HG02588 (cell line): ENCODE data around the gene ITGA4.
A peak's percentile ranks its signal among the peaks of the same experiment; 100 is the strongest.
"Not testable (repeated sequence)": the region's sequence is repeated elsewhere in the genome, so short reads cannot be mapped to it uniquely, and the experiment has no call there.

Source experiments
- ATAC-seq: cut with Tn5 transposase; IDR thresholded peaks from one replicate; pipeline ENCODE4 v1.9.1; 2021; ENCODE audit warnings: mild to moderate bottlenecking, moderate library complexity; ENCODE audit not compliant: unreplicated experiment

The ITGA4 gene

DNA sequence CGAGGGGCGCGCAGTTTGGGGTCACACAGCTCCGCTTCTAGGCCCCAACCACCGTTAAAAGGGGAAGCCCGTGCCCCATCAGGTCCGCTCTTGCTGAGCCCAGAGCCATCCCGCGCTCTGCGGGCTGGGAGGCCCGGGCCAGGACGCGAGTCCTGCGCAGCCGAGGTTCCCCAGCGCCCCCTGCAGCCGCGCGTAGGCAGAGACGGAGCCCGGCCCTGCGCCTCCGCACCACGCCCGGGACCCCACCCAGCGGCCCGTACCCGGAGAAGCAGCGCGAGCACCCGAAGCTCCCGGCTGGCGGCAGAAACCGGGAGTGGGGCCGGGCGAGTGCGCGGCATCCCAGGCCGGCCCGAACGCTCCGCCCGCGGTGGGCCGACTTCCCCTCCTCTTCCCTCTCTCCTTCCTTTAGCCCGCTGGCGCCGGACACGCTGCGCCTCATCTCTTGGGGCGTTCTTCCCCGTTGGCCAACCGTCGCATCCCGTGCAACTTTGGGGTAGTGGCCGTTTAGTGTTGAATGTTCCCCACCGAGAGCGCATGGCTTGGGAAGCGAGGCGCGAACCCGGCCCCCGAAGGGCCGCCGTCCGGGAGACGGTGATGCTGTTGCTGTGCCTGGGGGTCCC is at the start of gene ITGA4:
Gene ITGA4 (plus strand): TSS at position 266 of the 620 bp plus-strand sequence. CDS start 269 bp downstream, at position 535.
- peak; percentile 74 for ATAC-seq

DNA sequence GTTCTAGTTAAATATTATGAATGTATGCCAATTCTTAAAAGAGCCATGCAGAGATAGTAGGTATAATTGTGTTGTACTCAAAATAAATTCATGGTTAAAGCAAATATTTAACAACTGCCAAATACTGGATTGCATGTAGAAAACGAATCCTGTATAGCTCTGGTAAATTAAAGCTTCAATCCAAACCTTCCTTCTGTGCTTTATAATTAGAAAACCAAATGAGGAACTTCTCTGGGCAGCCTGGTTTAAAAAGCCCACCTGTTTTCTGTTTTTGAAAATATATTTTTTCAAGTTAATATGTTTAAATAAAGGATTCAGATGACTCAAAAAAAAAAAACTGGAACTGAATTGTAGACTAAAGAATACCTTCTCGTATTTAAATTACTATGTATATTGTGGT is 48.3 kb upstream of the ITGA4 start:
- no peak for ATAC-seq

DNA sequence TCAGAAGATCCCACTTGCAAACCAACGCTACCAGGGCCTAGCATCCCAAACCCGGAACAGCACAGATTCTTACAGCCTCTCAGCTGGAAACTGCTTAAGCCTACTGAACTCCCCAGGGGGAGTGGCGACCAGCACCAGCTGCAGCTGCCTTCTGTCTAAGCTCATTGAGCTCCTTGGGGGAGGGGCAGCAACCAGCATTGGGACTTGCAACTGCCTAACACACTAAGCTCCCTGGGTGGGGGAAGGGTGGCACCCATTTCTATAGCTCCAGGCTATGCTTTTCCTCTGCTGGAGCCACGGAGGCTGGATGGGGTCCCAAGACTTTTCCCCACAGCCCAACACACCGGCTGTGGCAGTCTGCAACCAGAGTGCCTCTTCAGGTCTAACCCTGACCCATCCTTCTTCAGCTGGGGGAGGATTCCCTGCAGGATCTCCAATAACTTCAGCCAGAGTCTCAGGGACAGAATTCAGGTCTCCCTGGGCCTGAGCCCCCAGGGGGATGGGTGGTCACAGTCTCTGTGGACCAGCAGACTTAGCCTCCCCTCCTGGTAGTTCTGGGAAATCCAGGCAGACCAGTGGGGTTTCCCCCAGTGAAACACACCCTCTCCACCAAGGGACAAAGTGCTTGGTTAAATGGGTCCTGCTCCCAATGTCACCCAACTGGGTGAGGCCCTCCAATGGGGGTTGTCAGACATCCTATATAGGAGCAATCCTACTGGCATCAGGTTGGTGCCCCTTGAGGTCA is 45.9 kb upstream of the ITGA4 start:
- peak; percentile 97 for ATAC-seq

DNA sequence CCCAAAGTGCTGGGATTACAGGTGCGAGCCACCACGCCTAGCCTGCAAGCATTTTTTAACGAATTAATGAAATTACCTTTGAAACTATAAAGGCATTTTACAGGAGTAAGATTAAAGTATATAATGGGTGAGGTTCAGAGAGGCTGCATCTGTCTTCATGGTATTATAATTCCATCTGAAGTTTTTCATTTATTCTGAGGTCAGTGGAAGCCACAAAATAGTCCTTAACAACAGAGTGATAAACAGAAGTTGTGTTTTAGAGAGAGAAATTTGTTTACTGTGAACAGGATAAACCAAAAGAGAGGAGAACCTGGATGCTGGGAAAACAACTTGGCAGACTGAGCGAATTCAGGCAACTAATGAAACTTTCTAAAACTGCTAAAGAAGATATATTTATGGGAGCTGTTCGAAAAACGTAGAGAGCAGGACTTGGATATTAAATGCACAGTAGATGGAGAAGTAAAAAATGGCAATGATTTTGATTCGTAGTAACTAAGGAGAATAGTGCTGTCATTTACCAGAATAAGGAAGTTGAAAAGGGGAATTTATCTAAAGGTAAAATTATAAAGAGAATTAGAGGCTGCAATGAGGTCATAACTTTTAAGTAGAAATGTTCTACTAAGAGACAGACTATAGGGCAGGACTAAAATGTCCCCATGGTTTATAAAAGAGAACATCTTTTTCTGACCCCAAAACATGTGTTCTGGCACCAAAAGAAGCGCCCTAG is 37.9 kb upstream of the ITGA4 start:
- no peak for ATAC-seq

DNA sequence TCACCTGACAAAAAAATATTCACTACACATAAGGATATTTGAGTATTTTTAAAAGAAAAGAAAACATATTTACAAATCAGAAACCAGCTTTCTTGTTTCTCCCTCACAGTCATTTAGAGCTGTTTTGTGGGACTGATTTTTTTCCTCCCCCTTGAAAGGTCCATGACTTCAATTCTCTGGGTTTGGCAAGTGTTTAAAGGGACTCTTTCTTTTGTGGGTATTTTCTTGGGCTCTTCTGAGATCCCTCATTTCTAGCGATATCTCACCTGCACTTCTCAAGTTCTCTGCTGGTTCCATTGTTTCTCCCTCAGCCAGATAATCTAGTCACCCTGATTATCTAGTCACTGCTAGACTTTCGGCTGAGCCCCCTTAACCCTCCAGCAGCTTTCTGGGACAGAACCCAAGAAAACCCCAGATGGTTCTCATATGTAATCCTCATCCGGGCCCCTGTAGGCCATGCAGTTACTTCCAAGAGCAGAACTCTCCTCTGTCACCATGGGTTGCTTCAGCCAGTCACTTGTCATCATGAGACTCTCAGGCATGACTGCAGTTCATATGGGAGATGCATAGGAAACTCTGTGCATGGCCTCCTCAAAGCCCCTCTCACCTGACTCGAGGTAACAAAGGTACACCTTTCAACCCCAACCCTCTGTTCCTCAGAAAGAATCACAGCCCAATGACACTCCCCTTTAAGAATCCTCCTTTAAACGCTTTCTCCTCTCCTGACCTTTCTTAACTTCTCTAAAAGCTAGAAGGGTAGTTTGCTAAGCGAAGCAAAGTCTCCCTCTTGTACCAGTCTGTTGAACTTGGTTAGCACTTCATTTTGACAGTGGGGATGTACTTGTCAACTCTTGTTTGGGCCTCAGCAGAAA is 36.7 kb upstream of the ITGA4 start:
- ATAC-seq, result no peak

DNA sequence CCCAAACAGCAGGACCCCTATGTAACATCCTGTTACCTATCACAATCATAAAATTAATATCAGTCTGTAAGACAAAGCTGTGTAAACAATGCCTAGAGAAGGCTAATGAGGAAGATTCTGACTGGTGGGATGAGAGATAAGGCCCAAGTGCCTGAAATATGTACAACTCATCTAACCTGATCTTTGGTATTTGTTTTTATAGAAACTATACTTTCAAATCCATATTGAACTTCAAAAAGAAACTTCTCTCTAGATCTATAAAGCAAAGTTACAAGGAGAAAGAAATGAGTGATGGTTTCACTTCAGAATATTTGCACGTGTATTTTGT is 36.1 kb upstream of the ITGA4 start:
- no peak for ATAC-seq

DNA sequence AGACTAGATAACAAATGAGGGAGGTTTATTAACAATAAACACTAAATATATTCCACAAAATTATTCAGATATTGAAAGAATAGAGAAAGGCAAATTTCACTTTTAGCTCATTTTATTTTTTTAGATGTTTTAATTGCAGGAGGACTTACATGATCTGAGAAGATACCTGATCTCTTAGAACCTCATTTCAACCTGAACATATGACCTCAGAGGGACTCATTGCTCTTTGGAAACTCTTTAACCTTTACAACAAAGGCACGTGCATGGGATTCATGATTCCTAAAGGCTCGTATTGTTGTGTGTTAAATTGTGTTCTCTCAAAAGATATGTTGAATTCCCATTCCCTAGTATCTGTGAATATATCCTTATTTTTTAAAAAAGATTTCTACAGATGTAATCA is 35.7 kb upstream of the ITGA4 start:
- ATAC-seq, result no peak

DNA sequence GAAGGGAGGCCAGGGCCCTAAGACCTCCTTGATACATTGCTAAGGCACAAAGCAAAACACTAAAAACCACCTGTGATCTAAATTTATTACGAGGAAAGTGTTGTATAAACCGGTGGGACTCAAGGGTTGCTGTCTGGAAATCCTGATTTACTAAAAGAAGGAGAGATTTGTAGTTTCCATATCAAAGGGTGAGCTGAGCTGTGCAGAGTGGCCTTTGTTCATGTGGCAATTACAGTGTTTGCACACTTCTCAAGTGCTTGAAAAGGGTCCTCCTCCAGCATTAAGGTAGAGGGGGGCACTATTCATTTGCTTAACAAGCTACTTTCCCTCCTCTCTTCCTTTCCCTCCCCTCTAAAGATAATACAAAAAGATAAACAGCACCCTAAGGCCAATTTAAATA is 30.5 kb upstream of the ITGA4 start:
- ATAC-seq, result no peak

DNA sequence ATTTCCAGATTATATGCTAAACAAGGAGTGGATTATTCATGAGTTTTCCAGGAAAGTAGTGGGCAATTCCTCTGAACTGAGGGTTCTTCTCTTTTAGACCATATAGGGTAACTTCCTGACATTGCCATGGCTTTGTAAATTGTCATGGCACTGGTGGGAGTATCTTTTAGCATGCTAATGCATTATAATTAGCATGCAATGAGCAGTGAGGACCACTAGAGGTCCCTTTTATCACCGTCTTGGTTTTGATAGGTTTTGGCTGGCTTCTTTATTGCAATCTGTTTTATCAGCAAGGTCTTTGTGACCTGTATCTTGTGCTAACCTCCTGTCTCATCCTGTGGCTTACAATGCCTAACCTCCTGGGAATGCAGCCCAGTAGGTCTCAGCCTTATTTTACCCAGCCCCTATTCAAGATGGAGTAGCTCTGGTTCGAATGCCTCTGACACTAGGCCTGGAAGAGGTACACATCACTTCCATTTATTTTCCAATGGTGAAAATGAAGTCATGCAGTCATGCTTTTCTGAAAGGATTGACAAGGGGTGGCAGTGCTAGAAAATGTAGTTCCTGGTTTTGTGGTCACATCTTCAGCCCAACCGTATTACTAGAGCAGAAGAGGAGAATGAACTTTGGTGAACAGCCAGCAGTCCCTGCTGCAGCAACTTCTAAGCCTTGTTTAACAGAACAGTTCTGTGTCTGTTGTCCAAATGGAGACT is 26.6 kb upstream of the ITGA4 start:
- ATAC-seq, result no peak

DNA sequence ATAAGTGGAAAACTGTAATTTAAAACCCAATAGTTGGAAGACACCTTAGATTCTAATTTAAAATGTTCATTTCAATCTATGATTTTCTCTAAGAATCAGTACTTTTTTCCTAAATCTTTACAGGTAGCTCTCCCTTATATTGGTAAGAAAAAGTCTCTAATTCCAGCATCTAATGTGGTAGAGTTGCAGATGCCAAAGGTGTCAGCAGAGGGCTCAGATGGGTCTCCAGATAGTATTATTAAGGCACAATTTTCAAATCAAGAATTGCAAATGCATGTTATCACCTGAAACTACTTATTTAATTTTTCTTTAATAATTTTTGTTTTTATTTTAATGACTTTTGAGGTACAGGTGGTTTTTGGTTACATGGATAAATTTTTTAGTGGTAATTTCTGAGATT is 25.5 kb upstream of the ITGA4 start:
- ATAC-seq, result no peak

DNA sequence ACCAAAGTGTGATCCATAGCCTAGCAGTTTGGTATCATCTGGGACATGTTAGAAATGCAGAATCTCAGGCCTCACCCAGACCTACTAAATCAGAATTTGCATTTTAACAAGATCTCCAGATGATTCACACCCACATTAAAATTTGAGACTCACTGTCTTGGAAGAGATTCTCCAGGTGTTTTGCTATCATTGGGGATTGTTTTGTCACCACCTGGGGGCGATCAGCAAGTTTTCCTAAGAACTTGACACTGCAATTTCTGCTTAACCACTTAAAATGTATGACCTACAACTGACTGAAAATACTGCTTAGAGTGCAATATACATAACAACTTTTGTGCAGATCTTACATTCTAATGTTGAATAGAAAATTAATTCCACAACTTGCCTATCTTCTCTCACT is 18.9 kb upstream of the ITGA4 start:
- no peak for ATAC-seq

DNA sequence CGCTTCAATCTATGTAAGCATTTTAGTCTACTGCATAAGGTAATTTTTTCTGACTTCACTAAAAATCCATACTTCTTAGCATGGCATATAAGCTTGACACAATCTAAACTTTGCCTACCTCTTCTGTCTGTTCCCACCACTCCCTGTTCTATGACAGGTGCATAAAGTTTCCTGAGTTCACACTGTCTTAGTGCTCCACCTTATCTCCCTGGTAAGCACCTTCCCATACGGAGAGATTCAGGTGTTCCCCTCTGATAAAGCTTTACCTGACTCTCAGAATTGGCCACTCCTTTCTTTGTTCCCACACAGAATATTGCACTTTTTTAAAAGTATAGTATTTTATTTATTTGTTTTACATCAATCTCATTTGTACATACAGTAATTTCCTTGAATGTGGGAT is 16.8 kb upstream of the ITGA4 start:
- ATAC-seq, result no peak

DNA sequence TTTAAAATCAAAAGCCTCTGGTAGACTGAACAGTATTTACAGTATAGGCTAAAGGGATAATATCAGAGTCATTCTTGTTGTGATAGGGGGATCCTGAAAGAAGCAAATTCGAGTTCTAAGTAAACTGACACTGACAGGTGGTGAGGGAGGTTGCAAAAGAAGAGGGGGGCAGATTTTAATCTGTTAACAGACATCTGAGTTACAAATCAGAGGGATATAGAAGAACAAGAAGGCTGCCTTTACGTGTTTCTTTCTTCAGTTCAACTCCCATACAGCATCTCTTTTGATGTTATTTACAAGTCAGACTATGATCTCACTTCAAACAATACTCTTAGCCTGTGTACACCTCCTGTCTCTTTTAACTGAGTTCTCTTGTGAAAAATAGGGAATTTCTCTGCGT is 16.3 kb upstream of the ITGA4 start:
- no peak for ATAC-seq

DNA sequence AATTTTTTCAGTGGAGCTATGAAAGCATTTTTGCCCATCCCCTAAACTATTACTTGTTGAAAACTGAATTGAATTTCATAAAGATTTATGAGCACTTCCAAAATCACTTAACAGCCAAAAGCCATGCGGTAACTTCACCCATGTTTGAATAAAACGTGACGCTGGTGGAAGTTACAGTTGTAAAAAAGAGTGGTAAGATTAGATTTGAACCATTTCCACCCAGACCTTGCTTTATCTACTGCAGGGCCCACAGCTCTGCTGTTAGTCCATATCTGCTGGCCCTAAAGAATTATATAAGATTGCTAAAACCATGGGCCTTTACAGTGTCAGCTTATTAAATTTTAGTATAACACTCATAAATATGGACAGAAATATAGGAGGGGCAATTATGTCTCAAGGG is 15.5 kb upstream of the ITGA4 start:
- ATAC-seq, result no peak

DNA sequence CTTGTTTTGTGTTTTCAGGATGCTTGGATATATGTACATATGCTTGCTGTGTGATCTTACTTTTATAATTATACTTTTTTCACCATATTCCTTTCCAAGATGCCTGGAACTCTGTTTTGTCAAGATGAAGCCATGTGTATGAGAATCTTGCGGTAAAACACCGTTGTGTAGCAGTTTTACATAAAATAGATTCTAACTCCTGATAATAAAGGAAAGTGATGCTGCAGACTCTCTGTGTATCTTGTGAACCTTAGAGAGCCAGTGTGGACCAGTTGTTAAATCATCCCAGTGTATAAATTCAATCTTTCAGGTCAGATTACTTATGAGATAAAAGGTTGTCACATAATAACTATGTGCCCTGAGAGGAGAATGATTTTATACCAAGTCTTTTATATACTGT is 12.5 kb upstream of the ITGA4 start:
- ATAC-seq, result no peak

DNA sequence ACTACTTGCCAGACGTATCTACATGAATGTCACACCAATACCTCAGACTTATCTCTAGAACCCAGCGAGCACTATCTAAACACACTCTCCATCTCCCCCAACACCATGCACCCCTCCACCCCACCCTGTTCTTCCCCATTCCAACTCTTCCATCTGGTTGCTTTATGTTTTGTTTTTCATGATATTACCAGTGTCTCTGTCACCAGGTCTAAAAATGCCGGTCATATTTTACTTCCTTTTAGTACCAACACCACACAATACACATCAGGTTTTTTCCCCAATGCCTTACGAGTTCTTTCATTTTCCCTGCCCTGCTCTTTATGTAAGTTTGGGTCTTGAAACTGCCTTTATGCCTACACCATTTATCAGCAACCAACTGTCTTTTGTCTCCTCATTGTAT is 10.2 kb upstream of the ITGA4 start:
- ATAC-seq, result no peak

DNA sequence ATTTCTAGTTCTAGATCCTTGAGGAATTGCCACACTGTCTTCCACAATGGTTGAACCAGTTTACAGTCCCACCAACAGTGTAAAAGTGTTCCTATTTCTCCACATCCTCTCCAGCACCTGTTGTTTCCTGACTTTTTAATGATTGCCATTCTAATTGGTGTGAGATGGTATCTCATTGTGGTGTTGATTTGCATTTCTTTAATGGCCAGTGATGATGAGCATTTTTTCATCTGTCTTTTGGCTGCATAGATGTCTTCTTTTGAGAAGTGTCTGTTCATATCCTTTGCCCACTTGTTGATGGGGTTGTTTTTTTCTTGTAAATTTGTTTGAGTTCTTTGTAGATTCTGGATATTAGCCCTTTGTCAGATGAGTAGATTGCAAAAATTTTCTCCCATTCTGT is 7.9 kb upstream of the ITGA4 start:
- ATAC-seq, result not testable (repeated sequence)

DNA sequence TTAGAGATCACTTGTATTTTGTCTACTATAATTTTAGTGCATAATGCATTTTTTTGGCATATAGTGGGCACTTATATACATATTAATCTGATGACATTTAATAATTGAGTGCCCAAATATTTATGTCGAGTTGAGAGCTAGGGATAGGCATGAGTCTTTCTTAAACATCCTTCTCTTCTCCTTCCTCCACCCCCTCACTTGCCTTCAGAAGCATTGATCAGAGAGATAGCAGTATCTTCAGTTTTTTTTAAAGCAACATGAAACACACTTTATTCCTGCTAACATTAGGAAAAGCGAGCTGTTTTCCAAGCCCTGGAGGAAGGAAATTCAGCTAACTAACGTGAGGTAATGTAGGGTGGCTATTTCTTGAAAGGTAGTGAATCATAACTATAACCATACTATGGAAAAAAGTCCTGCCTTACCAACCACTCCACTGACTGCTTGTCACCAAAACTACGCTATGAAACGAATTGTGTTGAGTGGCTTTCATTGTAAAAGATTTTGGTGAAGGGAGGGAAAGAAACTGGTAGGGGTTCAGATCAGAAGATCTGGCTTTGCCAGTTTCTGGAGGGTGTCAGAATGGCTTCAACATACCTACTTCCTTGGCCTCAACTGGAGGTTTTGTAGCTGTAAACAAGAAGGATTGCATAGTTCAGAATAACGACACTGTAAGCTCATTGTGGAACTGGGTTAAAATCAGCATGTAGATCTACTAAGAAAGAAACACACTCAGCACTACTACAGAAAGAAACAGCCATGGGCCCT is 2.3 kb upstream of the ITGA4 start:
- ATAC-seq, result no peak

DNA sequence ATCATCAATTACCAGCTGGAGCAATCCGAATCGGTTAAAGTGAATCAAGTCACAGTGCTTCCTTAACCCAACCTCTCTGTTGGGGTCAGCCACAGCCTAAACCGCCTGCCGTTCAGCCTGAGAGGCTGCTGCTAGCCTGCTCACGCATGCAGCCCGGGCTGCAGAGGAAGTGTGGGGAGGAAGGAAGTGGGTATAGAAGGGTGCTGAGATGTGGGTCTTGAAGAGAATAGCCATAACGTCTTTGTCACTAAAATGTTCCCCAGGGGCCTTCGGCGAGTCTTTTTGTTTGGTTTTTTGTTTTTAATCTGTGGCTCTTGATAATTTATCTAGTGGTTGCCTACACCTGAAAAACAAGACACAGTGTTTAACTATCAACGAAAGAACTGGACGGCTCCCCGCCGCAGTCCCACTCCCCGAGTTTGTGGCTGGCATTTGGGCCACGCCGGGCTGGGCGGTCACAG is 496 bp upstream of the ITGA4 start:
- ATAC-seq, result peak; percentile 66
